MCF 10A (cell line): Measurements from ENCODE around the gene TSPAN11. TPM values are rescaled to one million over a fixed set of nuclear protein-coding genes. Genes with fewer than 3 reads are reported as not detected.

Source experiments
- BruUV-seq: library from RNA; stranded (reverse); fragments of 400-500 nt; replicated peaks from 2 replicates; lab custom pipeline; 2021; lab: Mats Ljungman, UMichigan
- CTCF ChIA-PET: fragments of 300-600 bp; sonication (Branson Sonifier 250); formaldehyde crosslinking; extraction: SDS; loops from one replicate; lab custom pipeline; 2021; ENCODE audit warnings: antibody characterized with exemption, inconsistent platforms; lab: Yijun Ruan, JAX
- POLR2A ChIA-PET: fragments of 300-600, 350-650 bp; sonication (Branson Sonifier 250); formaldehyde crosslinking; extraction: SDS; loops from one replicate; lab custom pipeline; 2020; ENCODE audit warnings: antibody characterized with exemption, inconsistent platforms; lab: Yijun Ruan, JAX
- DNase-seq: peaks from one replicate; pipeline ENCODE4 v3.0.0-alpha.2; 2018; ENCODE audit not compliant: unreplicated experiment
- H3K27ac Mint-ChIP-seq: one replicate; pipeline ENCODE4 v1.8.0; 2022; ENCODE audit warnings: mild to moderate bottlenecking, low read depth, mixed read lengths; ENCODE audit not compliant: unreplicated experiment
- H3K27me3 Mint-ChIP-seq: one replicate; pipeline ENCODE4 v1.8.0; 2022; ENCODE audit warnings: mixed read lengths; ENCODE audit not compliant: insufficient read depth, unreplicated experiment
- H3K36me3 Mint-ChIP-seq: one replicate; pipeline ENCODE4 v1.8.0; 2022; ENCODE audit warnings: mild to moderate bottlenecking, moderate library complexity, mixed read lengths; ENCODE audit not compliant: insufficient read depth, unreplicated experiment
- H3K4me1 Mint-ChIP-seq: one replicate; pipeline ENCODE4 v1.8.0; 2022; ENCODE audit warnings: mixed read lengths; ENCODE audit not compliant: insufficient read depth, unreplicated experiment
- H3K4me3 Mint-ChIP-seq: one replicate; pipeline ENCODE4 v1.8.0; 2022; ENCODE audit warnings: mild to moderate bottlenecking, moderate library complexity, mixed read lengths; ENCODE audit not compliant: unreplicated experiment
- H3K9me3 Mint-ChIP-seq: one replicate; pipeline ENCODE4 v1.8.0; 2022; ENCODE audit warnings: mixed read lengths; ENCODE audit not compliant: unreplicated experiment
- intact Hi-C: fragments of 100-400 bp; cut with micrococcal nuclease; formaldehyde crosslinking; loops from 2 replicates; pipeline ENCODE4 v1.14.1; 2022
- total RNA-seq: library from RNA; stranded (reverse); gene quantifications from 2 replicates; pipeline ENCODE4 v1.2.3, GENCODE V29; 2022
- TF ChIP-seq, protein P1 (sequence below): fragments of 200-600 bp; IDR thresholded peaks from one replicate; pipeline ENCODE4 v1.8.0; 2022; ENCODE audit warnings: antibody characterized with exemption, mild to moderate bottlenecking; ENCODE audit not compliant: unreplicated experiment

The TSPAN11 gene
- total RNA-seq, 1 experiment from 2014 or later: not detected

DNA sequence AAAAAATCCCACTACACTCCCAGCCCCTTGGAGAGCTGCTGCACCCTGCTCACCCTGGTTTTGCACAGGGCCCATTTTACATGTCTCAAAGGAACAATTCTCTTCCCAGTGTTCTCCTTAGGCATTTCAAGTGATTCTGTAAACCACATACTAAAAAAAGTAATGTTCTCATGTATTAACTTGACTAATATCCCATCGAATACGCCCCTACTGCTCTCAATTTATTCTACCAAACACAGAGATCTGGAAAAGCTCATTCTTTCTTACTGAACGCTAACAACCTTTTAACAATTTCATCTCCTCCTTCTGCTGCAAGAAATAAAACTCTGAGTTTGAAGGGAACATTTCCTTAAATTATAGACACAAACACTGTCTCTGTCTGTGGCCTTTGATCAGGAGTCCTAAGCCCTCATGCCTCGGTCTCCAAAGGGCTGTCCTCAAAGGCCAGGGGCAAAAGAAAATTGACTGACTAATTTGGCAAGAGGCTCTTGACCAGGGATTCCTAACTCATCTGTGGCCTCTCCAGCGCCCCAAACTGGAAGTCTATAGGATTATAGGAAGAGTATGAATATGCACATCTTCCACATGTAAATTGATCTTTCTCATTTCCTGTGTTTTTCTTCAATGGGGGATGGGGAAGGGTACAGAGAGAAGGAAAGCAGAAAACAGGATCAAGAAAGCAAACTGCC, 17.1 kb upstream of the TSPAN11 start:
- Mint-ChIP-seq H3K27ac (no peak overlapping the region), H3K36me3 (no peaks in the 10 kb centered on the region), H3K27me3 (peaks cover 14% of the 10 kb centered on the region), H3K4me3 (no peak overlapping the region), H3K9me3 (no peaks in the 10 kb centered on the region), H3K4me1 (no peaks in the 10 kb centered on the region)
- intact Hi-C loops: no loop called here
- BruUV-seq: no TSS peak
- ChIA-PET POLR2A (no interaction called here), CTCF (interaction anchor here (0.7 to 0.9 kb wide), 2 partner anchors 21 to 66 kb away, joined by 3 read pairs; no protein-coding TSS in a partner anchor)
- TF ChIP-seq, protein P1, sequence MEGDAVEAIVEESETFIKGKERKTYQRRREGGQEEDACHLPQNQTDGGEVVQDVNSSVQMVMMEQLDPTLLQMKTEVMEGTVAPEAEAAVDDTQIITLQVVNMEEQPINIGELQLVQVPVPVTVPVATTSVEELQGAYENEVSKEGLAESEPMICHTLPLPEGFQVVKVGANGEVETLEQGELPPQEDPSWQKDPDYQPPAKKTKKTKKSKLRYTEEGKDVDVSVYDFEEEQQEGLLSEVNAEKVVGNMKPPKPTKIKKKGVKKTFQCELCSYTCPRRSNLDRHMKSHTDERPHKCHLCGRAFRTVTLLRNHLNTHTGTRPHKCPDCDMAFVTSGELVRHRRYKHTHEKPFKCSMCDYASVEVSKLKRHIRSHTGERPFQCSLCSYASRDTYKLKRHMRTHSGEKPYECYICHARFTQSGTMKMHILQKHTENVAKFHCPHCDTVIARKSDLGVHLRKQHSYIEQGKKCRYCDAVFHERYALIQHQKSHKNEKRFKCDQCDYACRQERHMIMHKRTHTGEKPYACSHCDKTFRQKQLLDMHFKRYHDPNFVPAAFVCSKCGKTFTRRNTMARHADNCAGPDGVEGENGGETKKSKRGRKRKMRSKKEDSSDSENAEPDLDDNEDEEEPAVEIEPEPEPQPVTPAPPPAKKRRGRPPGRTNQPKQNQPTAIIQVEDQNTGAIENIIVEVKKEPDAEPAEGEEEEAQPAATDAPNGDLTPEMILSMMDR: no peak
- no peak for DNase-seq

DNA sequence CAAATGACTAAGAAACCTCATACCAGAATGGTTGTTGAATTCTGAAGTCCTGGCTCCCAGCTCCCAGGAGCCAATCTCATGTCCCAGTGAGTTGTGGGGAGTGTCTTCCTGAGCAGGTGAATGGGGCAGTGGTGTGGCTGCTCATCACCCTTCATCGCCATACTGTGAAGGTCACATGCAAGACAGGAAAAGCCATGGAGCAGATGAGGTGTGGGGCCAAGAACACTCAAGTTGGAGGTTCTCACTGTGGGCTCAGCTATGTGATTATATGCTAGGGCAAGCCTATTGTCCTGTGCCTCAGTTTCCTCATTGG, 16.6 kb upstream of the TSPAN11 start:
- intact Hi-C loops: no loop called here

DNA sequence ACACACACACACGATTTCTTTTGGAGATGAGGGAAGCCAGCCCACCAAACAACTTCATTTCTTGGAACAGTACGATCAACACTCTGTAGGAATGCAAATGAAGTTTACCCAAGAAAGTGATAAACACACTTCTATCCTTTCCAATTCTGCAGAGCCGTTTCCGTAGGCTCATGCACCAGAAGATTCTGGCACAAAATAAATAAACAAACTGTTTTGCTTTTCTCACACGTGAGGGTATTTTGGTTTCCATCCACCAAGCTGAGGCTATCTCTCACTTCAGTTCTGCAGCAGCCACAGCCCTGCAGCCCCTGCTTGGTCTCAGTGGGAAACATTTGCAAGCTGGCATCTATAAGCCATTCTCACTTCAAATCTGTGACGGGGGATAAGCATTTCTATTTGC, 15.3 kb upstream of the TSPAN11 start:
- Mint-ChIP-seq H3K4me1 (no peaks in the 10 kb centered on the region), H3K36me3 (no peaks in the 10 kb centered on the region), H3K27me3 (peaks cover 16% of the 10 kb centered on the region), H3K4me3 (no peak overlapping the region), H3K27ac (no peak overlapping the region), H3K9me3 (no peaks in the 10 kb centered on the region)
- intact Hi-C loops: no loop called here
- TF ChIP-seq, protein P1: no peak
- CTCF ChIA-PET: no interaction called here
- no TSS peak for BruUV-seq
- POLR2A ChIA-PET: no interaction called here
- no peak for DNase-seq

More for the DNA sequence above, 16.6 kb upstream of the TSPAN11 start:
- BruUV-seq: no TSS peak
- CTCF ChIA-PET: interaction anchor here (0.9 kb wide), 1 partner anchor 67 kb away, joined by 3 read pairs; no protein-coding TSS in a partner anchor
- no peaks in the 10 kb centered on the region for H3K4me1 Mint-ChIP-seq
- no peak overlapping the region for H3K27ac Mint-ChIP-seq
- POLR2A ChIA-PET: interaction anchor here (0.8 kb wide), 1 partner anchor 10 kb away, joined by 4 read pairs; no protein-coding TSS in a partner anchor
- H3K36me3 Mint-ChIP-seq: no peaks in the 10 kb centered on the region
- H3K27me3 Mint-ChIP-seq: peaks cover 14% of the 10 kb centered on the region
- no peaks in the 10 kb centered on the region for H3K9me3 Mint-ChIP-seq
- DNase-seq: no peak
- H3K4me3 Mint-ChIP-seq: no peak overlapping the region
- TF ChIP-seq, protein P1: no peak

DNA sequence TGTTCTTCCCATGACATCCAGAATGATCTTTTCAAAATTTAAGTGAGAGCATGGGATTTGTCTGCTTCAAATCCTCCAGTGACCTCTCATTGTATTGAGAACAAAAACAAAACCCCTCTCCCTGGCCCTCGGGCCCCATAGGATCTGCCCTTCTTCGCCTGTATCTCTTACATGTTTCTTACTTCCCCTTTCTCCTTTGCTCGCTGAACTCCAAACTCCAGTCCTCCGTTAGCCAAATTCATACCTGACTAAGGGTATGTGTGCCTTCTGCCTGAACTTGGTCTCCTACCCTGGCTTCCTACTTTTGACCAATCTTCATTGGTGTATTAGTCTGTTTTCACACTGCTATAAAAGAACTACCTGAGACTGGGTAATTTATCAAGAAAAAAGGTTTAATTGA, 13.2 kb upstream of the TSPAN11 start:
- intact Hi-C loops: no loop called here
- no peak for DNase-seq
- no peaks in the 10 kb centered on the region for H3K9me3 Mint-ChIP-seq
- POLR2A ChIA-PET: no interaction called here
- H3K27ac Mint-ChIP-seq: no peak overlapping the region
- no TSS peak for BruUV-seq
- H3K4me3 Mint-ChIP-seq: no peak overlapping the region
- H3K27me3 Mint-ChIP-seq: peaks cover 32% of the 10 kb centered on the region
- CTCF ChIA-PET: no interaction called here
- TF ChIP-seq, protein P1: no peak
- H3K36me3 Mint-ChIP-seq: no peaks in the 10 kb centered on the region
- no peaks in the 10 kb centered on the region for H3K4me1 Mint-ChIP-seq
